ENCODE results near the gene KRTAP10-3.
"Not testable (repeated sequence)": the region's sequence is repeated elsewhere in the genome, so short reads cannot be mapped to it uniquely, and the experiment has no call there.

Gene KRTAP10-3

GRCh38 chr21:44558695-44559094 lies at the start of gene KRTAP10-3:
Gene KRTAP10-3 (minus strand): TSS chr21:44558795. CDS start chr21:44558715, 80 bp downstream.
- no peak for DNase-seq (ENCODE audit: low spot score)

GRCh38 chr21:44606495-44606894 lies 47.9 kb upstream of the KRTAP10-3 start:
- no peak for DNase-seq (ENCODE audit: low spot score)

- DNase-seq (ENCODE audit: low spot score), result no peak
These were observed 45.3 kb upstream of the KRTAP10-3 start for GRCh38 chr21:44603911-44604310.

GRCh38 chr21:44603109-44603875 lies 44.7 kb upstream of the KRTAP10-3 start:
- DNase-seq (ENCODE audit: low spot score), result no peak

GRCh38 chr21:44602463-44602850 lies 43.9 kb upstream of the KRTAP10-3 start:
- no peak for DNase-seq (ENCODE audit: low spot score)

GRCh38 chr21:44601596-44602462 lies 43.2 kb upstream of the KRTAP10-3 start:
- DNase-seq (ENCODE audit: low spot score), result no peak

GRCh38 chr21:44601091-44601490 lies 42.5 kb upstream of the KRTAP10-3 start:
- not testable (repeated sequence) for DNase-seq (ENCODE audit: low spot score)

GRCh38 chr21:44600118-44600978 lies 41.8 kb upstream of the KRTAP10-3 start, which contains the start of gene KRTAP10-7:
Gene KRTAP10-7 (plus strand): TSS chr21:44600597. CDS start chr21:44600622, 25 bp downstream.
- not testable (repeated sequence) for DNase-seq (ENCODE audit: low spot score)

- DNase-seq (ENCODE audit: low spot score), result no peak
These were observed 40.9 kb upstream of the KRTAP10-3 start for GRCh38 chr21:44599264-44600029.

- no peak for DNase-seq (ENCODE audit: low spot score)
These were observed 39.5 kb upstream of the KRTAP10-3 start for GRCh38 chr21:44598061-44598460.

- DNase-seq (ENCODE audit: low spot score), result no peak
These were observed 37.6 kb upstream of the KRTAP10-3 start for GRCh38 chr21:44596068-44596725.

- DNase-seq (ENCODE audit: low spot score), result no peak
These were observed 36.9 kb upstream of the KRTAP10-3 start for GRCh38 chr21:44595524-44595923.

GRCh38 chr21:44594406-44594916 lies 35.9 kb upstream of the KRTAP10-3 start:
- DNase-seq (ENCODE audit: low spot score), result no peak

GRCh38 chr21:44593598-44594405 lies 35.2 kb upstream of the KRTAP10-3 start:
- DNase-seq (ENCODE audit: low spot score), result no peak

GRCh38 chr21:44592446-44593311 lies 34.1 kb upstream of the KRTAP10-3 start, which contains the start of gene KRTAP10-6:
Gene KRTAP10-6 (minus strand): TSS chr21:44592505. CDS start chr21:44592484, 21 bp downstream.
- DNase-seq (ENCODE audit: low spot score), result no peak

- not testable (repeated sequence) for DNase-seq (ENCODE audit: low spot score)
These were observed 33.2 kb upstream of the KRTAP10-3 start for GRCh38 chr21:44591801-44592130.

GRCh38 chr21:44590897-44591800 lies 32.6 kb upstream of the KRTAP10-3 start:
- not testable (repeated sequence) for DNase-seq (ENCODE audit: low spot score)

Measured in CD4-positive, alpha-beta T cell treated with Interleukin-6 at 100 ng/mL for 8 hours (primary cell).